CD4-positive, alpha-beta memory T cell (primary cell): ENCODE results near the gene ITIH2. TPM values are rescaled to one million over a fixed set of nuclear protein-coding genes. Genes with fewer than 3 reads are reported as not detected.
"Not testable (repeated sequence)": the region's sequence is repeated elsewhere in the genome, so short reads cannot be mapped to it uniquely, and the experiment has no call there.

Experiments used
- CTCF ChIA-PET: fragments of 350-600 bp; sonication (Branson Sonifier 250); formaldehyde crosslinking; loops from one replicate; lab custom pipeline; 2021; ENCODE audit warnings: inconsistent platforms; ENCODE audit not compliant: partially characterized antibody; lab: Charles Lee
- POLR2A ChIA-PET: fragments of 350-600 bp; sonication (Branson Sonifier 250); formaldehyde crosslinking; loops from one replicate; lab custom pipeline; 2021; ENCODE audit not compliant: partially characterized antibody; lab: Charles Lee
- DNase-seq, 5 donors: peaks; one replicate each; pipeline versions ENCODE4 v3.0.0 to v3.0.0-alpha.2; 2020 to 2022; ENCODE audit warnings: mixed read lengths in 1 of 5
- H3K27ac ChIP-seq: one replicate; pipeline ENCODE4 v1.7.0; 2013; ENCODE audit warnings: low read depth, low read length
- H3K27me3 ChIP-seq: 2 replicates; pipeline ENCODE4 v1.7.0; 2013; ENCODE audit warnings: mild to moderate bottlenecking, low read length, moderate library complexity; ENCODE audit not compliant: insufficient read depth
- H3K36me3 ChIP-seq: 2 replicates; pipeline ENCODE4 v1.7.0; 2013; ENCODE audit warnings: mild to moderate bottlenecking, low read length, moderate library complexity; ENCODE audit not compliant: insufficient read depth
- H3K4me1 ChIP-seq: 2 replicates; pipeline ENCODE4 v1.7.0; 2013; ENCODE audit warnings: mild to moderate bottlenecking, low read length, moderate library complexity; ENCODE audit not compliant: insufficient read depth
- H3K4me3 ChIP-seq, 2 donors: one replicate each; pipeline ENCODE4 v1.7.0; 2013; ENCODE audit warnings: low read length in 2 of 2, mild to moderate bottlenecking in 1 of 2
- H3K9me3 ChIP-seq, 2 donors: one replicate each; pipeline ENCODE4 v1.7.0; 2013; ENCODE audit warnings: low read length in 2 of 2, control low read depth in 1 of 2; ENCODE audit not compliant: control insufficient read depth in 1 of 2
- H3K27ac Mint-ChIP-seq, 7 donors: one replicate each; pipeline ENCODE4 v1.8.0; 2020 to 2021; ENCODE audit warnings: mixed read lengths in 7 of 7, mild to moderate bottlenecking in 6 of 7, inconsistent platforms in 3 of 7, moderate library complexity in 3 of 7
- H3K27me3 Mint-ChIP-seq, 2 donors: one replicate each; pipeline ENCODE4 v1.8.0; 2020 to 2021; ENCODE audit warnings: mixed read lengths in 2 of 2
- H3K36me3 Mint-ChIP-seq, 2 donors: one replicate each; pipeline ENCODE4 v1.8.0; 2020 to 2021; ENCODE audit warnings: mixed read lengths in 2 of 2, inconsistent platforms in 1 of 2, mild to moderate bottlenecking in 1 of 2
- H3K4me1 Mint-ChIP-seq, 4 donors: one replicate each; pipeline ENCODE4 v1.8.0; 2020 to 2021; ENCODE audit warnings: mixed read lengths in 4 of 4, mild to moderate bottlenecking in 1 of 4
- H3K4me3 Mint-ChIP-seq, 8 donors: one replicate each; pipeline ENCODE4 v1.8.0; 2020 to 2021; ENCODE audit warnings: mixed read lengths in 8 of 8, mild to moderate bottlenecking in 7 of 8, moderate library complexity in 6 of 8, inconsistent platforms in 3 of 8
- H3K9me3 Mint-ChIP-seq, 8 donors: one replicate each; pipeline ENCODE4 v1.8.0; 2020 to 2021; ENCODE audit warnings: mixed read lengths in 8 of 8, mild to moderate bottlenecking in 5 of 8, inconsistent platforms in 3 of 8, moderate library complexity in 1 of 8
- intact Hi-C: fragments of 100-400 bp; cut with micrococcal nuclease; formaldehyde crosslinking; loops from one replicate; pipeline ENCODE4 v1.15.1; 2023
- polyA plus RNA-seq, 2 donors: library from polyadenylated mRNA; unstranded; fragments of 300-500 nt; fragmentation: Illumina TruSeq; gene quantifications; one replicate each; pipeline ENCODE4 v1.2.3, GENCODE V29; 2021
- total RNA-seq, 2 experiments: library from RNA; stranded (reverse); gene quantifications; one replicate each; pipeline ENCODE4 v1.2.3, GENCODE V29; 2021

Gene ITIH2
- total and polyA plus RNA-seq, 4 experiments from 2014 or later: not detected

DNA sequence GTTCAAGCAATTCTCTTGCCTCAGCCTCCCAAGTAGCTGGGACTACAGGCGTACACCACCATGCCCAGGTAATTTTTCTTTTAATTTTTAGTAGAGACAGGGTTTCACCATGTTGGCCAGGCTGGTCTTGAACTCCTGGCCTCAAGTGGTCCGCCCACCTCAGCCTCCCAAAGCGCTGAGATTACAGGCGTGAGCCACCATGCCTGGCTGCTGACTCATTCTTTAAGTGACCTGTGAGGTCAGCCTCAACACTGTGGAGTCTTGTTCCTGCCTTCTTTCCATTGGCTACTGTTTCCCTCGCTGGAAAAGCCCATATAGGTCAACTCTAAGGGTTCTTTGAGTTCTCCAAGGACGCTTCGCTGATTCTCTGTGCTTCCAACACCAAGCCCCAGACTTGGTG, 45.5 kb downstream of the ITIH2 start:
- H3K4me1 Mint-ChIP-seq, POLR2A ChIA-PET, H3K27ac Mint-ChIP-seq, H3K9me3 Mint-ChIP-seq, CTCF ChIA-PET, H3K9me3 ChIP-seq, intact Hi-C loops, H3K4me3 ChIP-seq, DNase-seq, H3K27me3 Mint-ChIP-seq, H3K4me1 ChIP-seq, H3K27me3 ChIP-seq, H3K27ac ChIP-seq, H3K4me3 Mint-ChIP-seq: not testable (repeated sequence)
- peaks cover 34 to 36% of the 10 kb centered on the region in 2 donors for H3K36me3 Mint-ChIP-seq
- peaks cover 14% of the 10 kb centered on the region for H3K36me3 ChIP-seq

GRCh38 chr10:7750222-7750621, 47.1 kb downstream of the ITIH2 start:
- no peaks in the 10 kb centered on the region for H3K4me1 ChIP-seq
- H3K36me3 Mint-ChIP-seq: peaks cover 41 to 48% of the 10 kb centered on the region in 2 donors
- H3K4me3 Mint-ChIP-seq: no peak overlapping the region
- H3K9me3 ChIP-seq: no peaks in the 10 kb centered on the region
- H3K27me3 ChIP-seq: no peaks in the 10 kb centered on the region
- ChIA-PET CTCF (no interaction called here), POLR2A (no interaction called here)
- no peak overlapping the region for H3K4me3 ChIP-seq
- intact Hi-C loops: loop anchor here (10.0 kb wide), 1 partner anchor 1555 kb away; no protein-coding TSS in a partner anchor
- H3K27me3 Mint-ChIP-seq: no peaks in the 10 kb centered on the region
- no peak overlapping the region for H3K27ac Mint-ChIP-seq
- no peak for DNase-seq
- no peak overlapping the region for H3K27ac ChIP-seq
- no peaks in the 10 kb centered on the region for H3K9me3 Mint-ChIP-seq
- no peaks in the 10 kb centered on the region for H3K4me1 Mint-ChIP-seq
- H3K36me3 ChIP-seq: peaks cover 18% of the 10 kb centered on the region

- H3K27me3 ChIP-seq: no peaks in the 10 kb centered on the region
- ChIA-PET POLR2A (no interaction called here), CTCF (no interaction called here)
- H3K27me3 Mint-ChIP-seq: no peaks in the 10 kb centered on the region
- H3K4me3 ChIP-seq: no peak overlapping the region
- peak overlapping the region in 1 of 7 donors; percentile 32 for H3K27ac Mint-ChIP-seq
- no peak overlapping the region for H3K4me3 Mint-ChIP-seq
- H3K36me3 Mint-ChIP-seq: peaks cover 39 to 61% of the 10 kb centered on the region in 2 donors
- H3K4me1 Mint-ChIP-seq: no peaks in the 10 kb centered on the region
- H3K9me3 Mint-ChIP-seq: no peaks in the 10 kb centered on the region
- H3K36me3 ChIP-seq: peaks cover 27% of the 10 kb centered on the region
- no peak overlapping the region for H3K27ac ChIP-seq
- no peaks in the 10 kb centered on the region for H3K4me1 ChIP-seq
- no peaks in the 10 kb centered on the region for H3K9me3 ChIP-seq
- DNase-seq: no peak
- intact Hi-C loops: loop anchor here (10.0 kb wide), 1 partner anchor 1553 kb away; no protein-coding TSS in a partner anchor
Observed at GRCh38 chr10:7752251-7752650, 49.1 kb downstream of the ITIH2 start.

DNA sequence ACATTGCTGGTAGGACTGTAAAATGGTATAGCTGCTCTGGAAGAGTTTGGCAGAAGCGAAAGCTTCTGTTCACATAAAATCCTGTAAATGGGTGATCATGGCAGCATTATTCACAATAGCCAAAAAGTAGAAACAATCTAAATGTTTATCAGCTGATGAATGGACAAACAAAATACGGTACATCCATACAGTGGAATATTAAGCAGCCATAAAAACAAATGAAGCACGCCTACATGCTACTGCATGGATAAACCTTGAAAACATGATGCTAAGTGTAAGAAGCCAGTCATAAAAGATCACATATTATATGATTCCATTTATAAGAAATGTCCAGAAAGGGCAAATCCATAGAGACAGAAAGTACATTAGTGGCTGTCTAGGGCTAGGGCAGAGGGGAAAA, 52.0 kb downstream of the ITIH2 start:
- ChIA-PET POLR2A (no interaction called here), CTCF (interaction anchor here (1.7 to 2.4 kb wide), 2 partner anchors 64 to 1548 kb away, joined by 4 to 9 read pairs; no protein-coding TSS in a partner anchor)
- no peak for DNase-seq
- Histone ChIP-seq H3K27me3 (no peaks in the 10 kb centered on the region), H3K4me3 (no peak overlapping the region), H3K4me1 (no peaks in the 10 kb centered on the region), H3K36me3 (peaks cover 34% of the 10 kb centered on the region), H3K9me3 (no peaks in the 10 kb centered on the region), H3K27ac (no peak overlapping the region)
- H3K27ac Mint-ChIP-seq: no peak overlapping the region
- intact Hi-C loops: loop anchor here (5.0 to 10.0 kb wide), 2 partner anchors 1452 to 1550 kb away; no protein-coding TSS in a partner anchor
- H3K4me1 Mint-ChIP-seq: no peaks in the 10 kb centered on the region
- no peaks in the 10 kb centered on the region for H3K27me3 Mint-ChIP-seq
- H3K9me3 Mint-ChIP-seq: no peaks in the 10 kb centered on the region
- no peak overlapping the region for H3K4me3 Mint-ChIP-seq
- peaks cover 50 to 73% of the 10 kb centered on the region in 2 donors for H3K36me3 Mint-ChIP-seq

DNA sequence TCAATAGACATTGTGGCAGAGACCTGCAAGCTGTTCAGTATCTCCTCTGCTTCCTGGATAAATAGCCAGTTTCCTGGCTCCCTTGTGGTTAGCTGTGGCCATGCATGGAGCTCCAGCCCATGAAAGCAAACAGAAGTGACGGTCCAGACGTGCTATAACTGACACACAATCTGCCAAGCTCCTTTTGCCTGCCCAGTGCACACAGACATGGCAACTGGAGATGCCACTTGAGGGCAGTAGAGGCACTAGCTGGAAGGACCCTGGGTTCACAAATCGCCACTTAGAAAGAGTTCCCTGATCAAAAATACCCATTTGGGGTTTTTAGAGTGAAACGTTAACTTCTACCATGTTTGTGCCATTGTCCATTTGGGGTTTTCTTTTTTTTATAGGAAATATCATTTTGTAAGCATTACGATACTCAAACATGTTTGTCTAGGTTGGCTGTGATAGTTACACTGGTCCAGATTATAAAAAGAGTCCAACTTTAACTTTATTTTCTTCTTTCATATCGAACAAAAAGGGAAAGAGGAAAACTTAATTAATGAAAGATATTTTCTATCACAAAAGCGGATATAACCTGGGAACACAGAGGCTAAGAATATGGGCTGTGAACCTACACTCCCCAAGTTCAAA, 53.4 kb downstream of the ITIH2 start:
- intact Hi-C loops: loop anchor here (5.0 to 10.0 kb wide), 2 partner anchors 1451 to 1548 kb away; no protein-coding TSS in a partner anchor
- Mint-ChIP-seq H3K27ac (peak overlapping the region in 2 of 7 donors; percentile 19 to 23), H3K4me3 (no peak overlapping the region), H3K36me3 (peaks cover 61 to 78% of the 10 kb centered on the region in 2 donors), H3K27me3 (no peaks in the 10 kb centered on the region), H3K9me3 (no peaks in the 10 kb centered on the region), H3K4me1 (no peaks in the 10 kb centered on the region)
- Histone ChIP-seq H3K27me3 (no peaks in the 10 kb centered on the region), H3K4me3 (no peak overlapping the region), H3K4me1 (no peaks in the 10 kb centered on the region), H3K27ac (no peak overlapping the region), H3K36me3 (peaks cover 39% of the 10 kb centered on the region), H3K9me3 (no peaks in the 10 kb centered on the region)
- DNase-seq: peak in 3 of 5 donors; percentile 4 to 8 (median 5)
- ChIA-PET POLR2A (no interaction called here), CTCF (interaction anchor here (0.8 to 2.4 kb wide), 4 partner anchors 63 to 1547 kb away, joined by 3 to 9 read pairs (median 4); no protein-coding TSS in a partner anchor)

DNA sequence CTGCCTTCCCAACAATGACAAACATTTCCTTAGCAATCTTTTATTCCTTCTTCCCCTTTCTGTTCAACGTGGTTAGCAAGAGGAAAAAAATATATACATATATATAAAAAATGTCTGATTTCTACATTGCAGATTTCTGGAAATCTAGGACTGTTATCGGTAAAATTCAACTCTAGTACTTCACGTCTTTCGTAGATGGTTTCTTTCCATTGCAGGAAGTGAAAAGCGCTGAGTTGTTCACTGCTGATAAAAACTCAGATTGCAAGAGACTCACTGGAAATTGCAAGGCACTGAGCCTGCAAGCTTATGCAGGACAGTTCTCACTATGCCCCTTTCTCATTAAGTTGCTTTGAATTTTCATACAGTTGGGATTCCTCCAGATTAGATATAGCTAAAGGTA, 60.8 kb downstream of the ITIH2 start:
- no peaks in the 10 kb centered on the region for H3K4me1 ChIP-seq
- intact Hi-C loops: no loop called here
- no peaks in the 10 kb centered on the region for H3K9me3 ChIP-seq
- POLR2A ChIA-PET: no interaction called here
- CTCF ChIA-PET: no interaction called here
- H3K9me3 Mint-ChIP-seq: no peaks in the 10 kb centered on the region
- no peak overlapping the region for H3K27ac Mint-ChIP-seq
- no peak overlapping the region for H3K4me3 ChIP-seq
- no peak overlapping the region for H3K27ac ChIP-seq
- H3K4me3 Mint-ChIP-seq: no peak overlapping the region
- no peaks in the 10 kb centered on the region for H3K27me3 Mint-ChIP-seq
- H3K36me3 ChIP-seq: peaks cover 24% of the 10 kb centered on the region
- no peaks in the 10 kb centered on the region for H3K27me3 ChIP-seq
- H3K36me3 Mint-ChIP-seq: peaks cover 60 to 68% of the 10 kb centered on the region in 2 donors
- H3K4me1 Mint-ChIP-seq: peaks cover 0 to 2% (median 0%) of the 10 kb centered on the region in 4 donors
- DNase-seq: no peak

DNA sequence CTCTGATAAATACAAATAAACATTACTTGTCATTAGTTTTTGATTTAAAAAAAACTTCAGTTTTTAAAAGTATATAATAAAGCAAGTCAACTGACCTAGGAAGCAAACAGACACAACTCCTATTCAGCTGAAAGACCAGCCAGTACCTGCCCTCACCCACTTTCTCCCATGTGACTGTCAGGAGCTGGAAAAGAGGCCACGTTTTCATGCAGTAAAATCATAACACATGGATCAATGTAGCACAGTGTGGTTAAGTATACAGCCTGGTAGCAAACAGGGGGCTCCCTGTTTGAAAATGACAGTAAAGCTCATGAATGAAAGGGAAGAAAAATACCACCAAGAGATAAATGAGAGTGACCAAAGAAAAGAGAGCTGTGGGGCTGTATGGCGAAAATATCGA, 63.1 kb downstream of the ITIH2 start:
- Mint-ChIP-seq H3K4me1 (peaks cover 0 to 2% (median 0%) of the 10 kb centered on the region in 4 donors), H3K27me3 (no peaks in the 10 kb centered on the region), H3K4me3 (no peak overlapping the region), H3K27ac (no peak overlapping the region), H3K36me3 (peaks cover 55 to 72% of the 10 kb centered on the region in 2 donors), H3K9me3 (no peaks in the 10 kb centered on the region)
- Histone ChIP-seq H3K9me3 (no peaks in the 10 kb centered on the region), H3K36me3 (peaks cover 24% of the 10 kb centered on the region), H3K27me3 (no peaks in the 10 kb centered on the region), H3K4me3 (no peak overlapping the region), H3K4me1 (no peaks in the 10 kb centered on the region), H3K27ac (no peak overlapping the region)
- POLR2A ChIA-PET: no interaction called here
- intact Hi-C loops: no loop called here
- CTCF ChIA-PET: no interaction called here
- no peak for DNase-seq
